GM19035 (cell line): ENCODE data around the gene KCNK10.

Experiments
- ATAC-seq: cut with Tn5 transposase; IDR thresholded peaks from one replicate; pipeline ENCODE4 v1.9.1; 2021; ENCODE audit not compliant: unreplicated experiment

Gene KCNK10, protein sequence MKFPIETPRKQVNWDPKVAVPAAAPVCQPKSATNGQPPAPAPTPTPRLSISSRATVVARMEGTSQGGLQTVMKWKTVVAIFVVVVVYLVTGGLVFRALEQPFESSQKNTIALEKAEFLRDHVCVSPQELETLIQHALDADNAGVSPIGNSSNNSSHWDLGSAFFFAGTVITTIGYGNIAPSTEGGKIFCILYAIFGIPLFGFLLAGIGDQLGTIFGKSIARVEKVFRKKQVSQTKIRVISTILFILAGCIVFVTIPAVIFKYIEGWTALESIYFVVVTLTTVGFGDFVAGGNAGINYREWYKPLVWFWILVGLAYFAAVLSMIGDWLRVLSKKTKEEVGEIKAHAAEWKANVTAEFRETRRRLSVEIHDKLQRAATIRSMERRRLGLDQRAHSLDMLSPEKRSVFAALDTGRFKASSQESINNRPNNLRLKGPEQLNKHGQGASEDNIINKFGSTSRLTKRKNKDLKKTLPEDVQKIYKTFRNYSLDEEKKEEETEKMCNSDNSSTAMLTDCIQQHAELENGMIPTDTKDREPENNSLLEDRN

DNA sequence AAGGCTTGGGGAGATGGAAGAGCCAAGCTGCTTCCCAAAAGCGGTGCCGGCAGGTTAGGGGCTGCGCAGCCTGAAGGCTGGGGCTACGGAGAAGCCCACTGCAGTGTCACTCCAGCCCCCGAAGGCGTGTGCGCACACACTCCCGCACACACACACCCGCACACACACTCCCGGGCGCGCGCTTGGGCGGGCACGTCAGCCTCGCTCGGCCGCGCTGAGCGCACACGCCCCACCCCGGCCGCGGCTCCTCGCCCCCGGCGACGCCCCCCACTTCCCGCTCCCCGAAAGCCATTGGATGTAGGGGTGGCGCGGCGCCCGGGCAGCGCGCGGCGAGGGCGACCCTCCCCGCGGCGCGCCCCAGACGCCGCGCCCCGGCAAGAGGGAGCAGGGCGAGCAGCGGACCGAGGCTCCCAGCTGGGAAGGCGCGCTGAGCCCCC, at the start of gene KCNK10:
KCNK10 (minus strand) TSS at position 184 of the 437 bp plus-strand sequence. CDS start 471 bp downstream, outside the sequence.
- ATAC-seq = peak; percentile 39

DNA sequence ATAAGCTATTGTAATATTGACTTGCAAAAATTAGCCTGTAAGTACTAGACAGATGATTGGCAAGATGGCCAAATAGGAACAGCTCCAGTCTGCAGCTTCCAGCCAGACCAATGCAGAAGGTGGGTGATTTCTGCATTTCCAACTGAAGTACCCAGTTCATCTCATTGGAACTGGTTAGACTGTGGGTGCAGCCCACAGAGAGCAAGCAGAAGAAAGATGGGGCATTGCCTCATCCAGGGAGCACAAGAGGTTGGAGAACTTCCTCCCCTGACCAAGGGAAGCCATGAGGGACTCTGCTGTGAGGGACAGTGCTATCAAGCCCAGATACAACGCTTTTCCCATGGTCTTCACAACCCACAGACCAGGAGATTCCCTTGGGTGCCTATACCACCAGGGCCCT, 46.4 kb upstream of the KCNK10 start:
- ATAC-seq = no peak

DNA sequence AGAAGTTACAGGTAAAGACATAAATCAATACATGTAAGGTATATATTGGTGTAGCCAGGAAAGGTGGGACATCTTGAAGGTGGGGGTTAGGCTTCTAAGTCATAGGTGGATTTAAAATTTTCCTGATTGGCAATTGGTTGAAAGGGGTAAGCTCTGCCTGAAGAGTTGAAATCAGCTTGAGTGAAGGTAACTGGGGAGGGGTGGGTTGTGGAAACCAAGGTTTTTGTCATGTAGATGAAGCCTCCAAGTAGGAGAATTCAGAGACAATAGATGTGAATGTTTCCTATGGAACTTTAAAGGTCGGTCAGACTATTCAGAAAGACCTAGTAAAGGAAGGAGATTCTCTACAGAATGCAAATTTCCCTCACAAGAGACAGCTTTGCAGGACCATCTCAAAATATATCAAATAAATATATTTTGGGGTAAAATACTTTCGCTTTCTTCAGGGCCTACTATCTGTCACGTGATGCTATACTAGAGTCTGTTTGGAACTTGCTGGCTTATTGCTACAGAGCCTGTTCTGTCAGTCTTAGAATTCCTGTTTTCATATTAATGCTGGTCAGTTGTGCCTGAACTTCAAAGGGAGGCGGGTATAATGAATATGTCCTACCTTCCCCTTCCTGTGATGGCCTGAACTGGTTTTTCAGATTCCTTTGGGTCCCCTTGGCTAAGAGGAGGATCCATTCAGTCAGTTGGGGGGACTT, 41.8 kb upstream of the KCNK10 start:
- no peak for ATAC-seq

DNA sequence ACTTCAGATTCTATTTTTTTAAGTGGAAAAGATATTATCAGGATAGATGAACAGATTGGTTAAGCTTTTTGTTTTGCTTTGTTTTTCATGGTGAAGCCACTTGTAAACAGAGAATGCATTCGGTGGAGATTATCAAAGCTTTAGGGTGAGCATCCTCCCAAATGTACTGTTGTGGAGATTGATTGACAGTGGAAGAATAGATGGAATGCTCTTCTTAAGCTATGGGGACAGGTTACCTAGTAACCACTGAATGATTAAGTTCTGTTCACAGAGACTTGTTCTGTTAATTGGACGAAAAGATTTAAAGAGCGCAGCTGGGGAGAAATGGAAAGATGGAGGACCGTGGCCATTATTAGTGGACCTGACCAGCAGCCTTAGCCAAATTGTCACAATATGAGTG, 40.6 kb upstream of the KCNK10 start:
- ATAC-seq = no peak

DNA sequence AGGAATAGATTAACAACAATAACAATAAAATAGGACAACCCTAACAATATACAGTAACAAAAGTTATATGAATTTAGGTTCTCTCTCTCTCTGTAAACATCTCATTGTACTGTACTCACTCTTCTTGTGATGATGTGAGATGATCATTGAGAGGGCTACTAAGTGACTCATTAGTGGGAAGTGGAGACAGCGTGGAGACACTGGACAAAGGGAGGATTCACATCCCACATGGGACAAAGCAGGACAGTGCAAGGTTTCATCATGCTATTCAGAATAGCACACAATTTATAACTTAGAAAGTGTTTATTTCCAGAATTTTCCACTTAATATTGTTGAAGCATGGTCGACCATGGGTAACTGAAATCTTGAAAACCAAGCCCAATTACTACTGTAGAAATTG, 36.4 kb upstream of the KCNK10 start:
- no peak for ATAC-seq

DNA sequence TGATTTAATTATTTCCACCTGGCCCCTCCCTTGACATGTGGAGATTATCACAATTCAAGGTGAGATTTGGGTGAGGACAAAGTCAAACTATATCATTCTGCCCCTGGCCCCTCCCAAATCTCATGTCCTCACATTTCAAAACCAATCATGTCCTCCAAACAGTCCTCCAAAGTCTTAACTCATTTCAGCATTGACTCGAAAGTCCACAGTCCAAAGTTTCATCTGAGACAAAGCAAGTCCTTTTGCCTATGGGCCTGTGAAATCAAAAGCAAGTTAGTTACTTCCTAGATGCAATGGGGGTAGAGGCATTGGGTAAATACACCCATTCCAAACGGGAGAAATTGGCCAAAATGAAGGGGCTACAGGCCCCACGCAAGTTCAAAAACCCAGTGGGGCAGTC, 31.3 kb upstream of the KCNK10 start:
- ATAC-seq = no peak

DNA sequence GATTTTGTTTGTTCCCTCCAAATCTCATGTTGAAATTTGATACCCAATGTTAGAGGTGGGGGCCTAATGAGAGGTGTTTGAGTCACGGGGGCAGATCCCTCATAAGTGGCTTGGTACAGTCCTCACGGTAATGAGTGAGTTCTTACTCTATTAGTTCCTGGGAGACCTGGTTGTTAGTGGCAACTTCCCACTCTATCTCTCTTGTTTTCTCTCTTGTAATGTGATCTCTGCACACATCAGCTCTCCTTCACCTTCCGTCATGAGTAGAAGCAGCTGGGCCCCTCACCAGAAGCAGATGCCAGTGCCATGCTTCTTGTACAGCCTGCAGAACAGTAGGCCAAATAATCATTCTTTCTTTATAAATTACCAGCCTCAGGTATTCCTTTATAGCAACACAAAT, 29.6 kb upstream of the KCNK10 start:
- no peak for ATAC-seq

DNA sequence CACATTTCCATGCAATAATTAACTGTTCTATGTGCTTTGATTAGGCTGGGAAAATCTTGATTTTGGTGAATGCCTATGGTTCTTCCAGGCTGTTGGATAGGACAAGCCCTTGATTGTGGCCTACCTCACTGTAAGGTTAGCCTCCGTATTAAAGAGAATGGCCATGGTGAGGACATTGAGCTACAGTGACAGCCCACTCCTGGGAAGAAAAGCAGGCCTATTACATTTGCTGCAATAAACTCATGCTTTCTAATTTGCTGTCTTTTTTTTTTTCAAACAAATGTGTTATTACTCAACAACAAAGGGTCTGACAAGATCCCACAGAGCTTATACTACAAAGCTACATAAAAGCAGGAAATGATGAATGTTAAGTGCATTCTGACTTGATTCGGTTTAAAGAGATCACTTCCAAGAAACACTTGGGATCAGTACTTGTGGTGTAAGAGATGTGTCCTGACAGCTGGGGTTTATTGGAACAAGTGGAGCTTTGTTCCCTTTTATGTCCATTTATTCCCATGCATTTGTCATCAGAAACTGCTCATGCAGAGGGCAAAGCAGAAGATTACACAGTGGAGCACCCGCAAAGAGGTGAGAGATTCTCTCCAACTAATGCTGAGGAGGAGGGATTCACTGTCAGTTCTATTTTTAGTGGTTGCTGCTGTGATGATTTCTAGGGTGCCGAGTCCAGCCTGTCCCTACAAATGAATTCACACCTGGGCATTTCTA, 29.1 kb upstream of the KCNK10 start:
- no peak for ATAC-seq

DNA sequence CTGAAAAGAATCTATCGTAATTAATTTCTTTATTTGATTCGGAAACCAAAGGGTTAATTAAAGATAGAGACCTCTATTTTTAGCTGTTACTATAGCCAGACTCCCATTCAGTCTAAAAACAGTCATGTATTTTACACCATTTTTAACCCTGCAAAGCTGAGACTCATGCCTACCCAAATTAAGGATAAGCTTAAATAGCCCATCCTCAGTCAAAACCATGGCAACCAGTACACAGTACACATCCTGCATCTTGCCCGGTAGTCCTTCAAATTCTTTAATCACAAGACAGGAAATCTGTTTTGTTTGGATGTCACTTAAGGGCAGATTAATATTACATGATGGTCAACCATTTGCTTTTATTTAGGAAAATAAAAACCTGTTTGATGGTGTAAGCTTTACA, 25.5 kb upstream of the KCNK10 start:
- no peak for ATAC-seq

DNA sequence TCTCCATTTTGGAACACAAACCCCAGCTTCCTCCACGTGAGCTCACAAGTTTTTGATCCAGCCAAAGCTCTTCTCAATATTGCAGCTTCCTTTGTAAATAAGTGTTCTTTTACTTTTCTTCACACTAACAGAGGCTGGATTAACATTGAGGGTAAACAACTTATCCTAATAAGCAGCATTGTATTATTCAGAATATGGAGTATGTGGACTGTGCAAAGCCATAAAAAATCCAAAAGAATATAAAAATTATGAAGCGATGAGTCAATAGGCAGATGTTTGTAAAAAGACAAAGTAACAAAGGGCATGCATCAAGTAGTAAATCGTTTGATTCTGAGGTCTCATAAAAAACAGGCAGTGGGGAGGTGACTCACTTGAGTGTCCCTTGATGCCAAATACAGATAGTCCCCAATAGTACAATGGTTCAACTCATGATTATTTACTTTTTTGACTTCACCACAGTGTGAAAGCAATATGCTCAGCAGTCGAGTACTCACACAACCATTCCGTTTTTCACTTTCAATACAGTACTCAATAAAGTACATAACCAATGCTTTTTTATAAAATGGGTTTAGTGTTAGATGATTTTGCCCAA, 23.1 kb upstream of the KCNK10 start:
- no peak for ATAC-seq

DNA sequence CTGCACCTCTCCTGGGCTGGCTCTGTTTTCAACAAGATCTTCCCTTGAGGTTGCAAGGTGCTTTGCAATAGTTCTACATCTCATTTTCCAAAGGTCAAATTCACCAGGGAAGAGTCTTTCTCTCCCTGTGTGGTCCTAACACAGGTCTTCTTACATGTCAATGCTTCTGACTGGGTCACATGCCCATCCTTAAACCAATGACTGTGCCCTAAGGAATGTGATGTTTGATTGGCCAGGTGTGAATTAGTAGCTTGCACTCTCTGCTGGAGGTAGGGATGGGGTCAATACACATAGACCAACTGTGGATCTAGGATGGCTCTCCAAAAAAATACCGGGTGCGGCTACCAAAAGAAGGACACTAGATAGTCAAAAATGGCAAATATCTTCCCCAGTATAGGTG, 19.9 kb upstream of the KCNK10 start:
- no peak for ATAC-seq

DNA sequence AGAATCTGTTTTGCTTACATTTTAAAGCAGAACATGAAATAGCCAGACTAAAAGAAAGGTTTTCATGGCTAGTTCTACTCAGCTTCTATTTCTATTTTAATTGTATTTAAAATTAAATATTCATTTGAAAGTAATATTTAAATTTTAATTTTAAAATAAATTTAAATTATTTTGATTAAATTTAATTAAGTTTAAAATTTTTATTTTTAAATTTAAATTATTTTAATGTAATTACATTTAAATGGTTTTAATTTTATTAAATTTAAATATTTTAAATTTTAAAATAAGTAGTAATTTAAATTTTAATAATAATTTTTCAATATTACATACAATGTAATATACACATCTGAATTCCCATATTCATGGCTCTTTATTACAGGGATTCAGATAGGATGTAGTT, 17.3 kb upstream of the KCNK10 start:
- ATAC-seq = no peak

DNA sequence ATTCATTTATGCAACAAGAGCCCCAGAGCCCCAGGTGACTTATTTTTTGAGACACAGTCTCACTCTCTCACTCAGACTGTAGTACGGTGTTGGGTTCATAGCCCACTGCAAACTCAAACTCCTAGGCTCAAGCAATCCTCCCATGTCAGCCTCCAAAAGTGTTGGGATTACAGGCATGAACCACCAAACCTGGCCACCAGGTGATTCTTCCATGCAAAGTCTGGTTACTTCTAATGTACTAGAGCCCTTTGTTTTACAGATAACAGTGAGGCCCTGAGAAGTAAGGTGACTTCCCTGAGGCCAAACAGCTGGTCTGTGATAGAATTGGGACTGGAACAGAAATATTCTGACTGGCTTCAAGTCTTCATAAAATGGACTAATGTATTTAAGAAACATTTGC, 10.0 kb upstream of the KCNK10 start:
- no peak for ATAC-seq

DNA sequence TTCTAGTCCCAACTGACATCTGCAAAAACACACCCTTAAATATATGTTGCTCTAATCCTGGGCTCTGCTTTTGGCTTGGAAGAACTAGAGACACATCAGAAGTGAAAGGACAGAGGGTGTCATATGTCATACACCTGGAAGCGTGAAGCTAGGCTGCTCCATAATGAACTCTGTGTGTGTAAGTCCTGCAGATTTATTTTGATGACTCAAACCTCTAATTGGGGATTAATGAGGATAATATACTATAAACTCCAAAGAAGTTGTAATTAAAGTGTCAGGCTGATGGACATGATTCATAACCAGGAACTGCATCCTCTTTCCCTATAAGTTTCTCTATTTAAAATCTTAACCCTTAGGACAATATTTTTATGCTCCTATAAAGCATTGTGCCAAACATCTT, 4.4 kb upstream of the KCNK10 start:
- ATAC-seq = no peak

DNA sequence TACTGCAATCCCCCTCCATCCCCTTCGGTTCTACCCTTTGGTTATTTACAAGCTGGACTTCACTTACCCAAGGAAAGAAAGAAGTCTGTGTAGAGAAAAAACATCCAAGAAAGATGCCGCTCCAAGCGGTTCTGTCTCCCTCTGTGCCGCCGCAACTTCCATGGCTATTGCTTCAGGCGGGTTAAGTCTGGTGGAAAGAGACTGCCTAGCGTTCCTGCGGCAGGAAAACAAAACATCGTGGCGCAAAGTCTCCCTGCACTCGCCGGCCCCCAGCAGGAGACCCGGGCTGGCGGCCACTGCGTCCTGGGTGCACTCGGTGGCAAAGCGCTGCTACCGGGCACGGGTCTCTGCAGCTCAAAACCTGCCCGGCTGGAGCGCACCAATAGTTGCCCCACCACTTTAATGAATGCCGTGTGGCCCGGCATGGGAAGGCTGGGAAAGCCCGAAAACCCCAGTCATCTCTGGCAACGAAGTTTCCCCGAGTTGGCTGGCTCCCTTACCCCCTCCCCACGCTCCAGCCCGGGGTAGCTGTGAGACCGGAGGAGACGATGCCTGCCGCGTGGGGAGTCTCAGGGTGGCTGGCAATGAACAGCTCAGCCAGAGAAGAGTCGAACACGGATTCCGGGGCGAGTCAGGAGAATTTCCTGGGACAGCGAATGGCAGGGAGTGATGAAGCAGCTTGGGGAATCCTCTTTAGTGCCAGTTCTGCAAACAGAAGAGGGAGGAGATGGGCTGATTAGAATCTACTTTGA, 3.5 kb upstream of the KCNK10 start:
- ATAC-seq = no peak

DNA sequence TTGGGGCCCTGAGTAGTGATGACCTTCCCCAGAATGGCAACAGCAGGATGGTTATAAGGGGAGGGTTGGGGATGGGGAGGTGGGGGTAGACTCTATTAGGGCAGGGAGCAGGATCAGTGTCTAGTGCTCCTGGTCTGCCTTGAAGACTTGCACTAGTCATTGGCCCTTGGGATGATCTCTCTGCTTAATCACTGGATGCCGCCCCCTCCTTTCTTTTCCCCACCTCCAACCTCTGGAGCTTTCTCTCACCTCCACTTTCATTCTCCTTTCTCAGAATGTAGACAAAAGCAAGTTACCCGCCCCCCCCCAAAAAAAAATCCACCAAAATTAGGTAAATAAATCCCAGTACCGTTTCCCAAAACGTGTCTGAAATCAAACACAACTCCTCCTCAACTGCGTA, 2.8 kb upstream of the KCNK10 start:
- no peak for ATAC-seq

DNA sequence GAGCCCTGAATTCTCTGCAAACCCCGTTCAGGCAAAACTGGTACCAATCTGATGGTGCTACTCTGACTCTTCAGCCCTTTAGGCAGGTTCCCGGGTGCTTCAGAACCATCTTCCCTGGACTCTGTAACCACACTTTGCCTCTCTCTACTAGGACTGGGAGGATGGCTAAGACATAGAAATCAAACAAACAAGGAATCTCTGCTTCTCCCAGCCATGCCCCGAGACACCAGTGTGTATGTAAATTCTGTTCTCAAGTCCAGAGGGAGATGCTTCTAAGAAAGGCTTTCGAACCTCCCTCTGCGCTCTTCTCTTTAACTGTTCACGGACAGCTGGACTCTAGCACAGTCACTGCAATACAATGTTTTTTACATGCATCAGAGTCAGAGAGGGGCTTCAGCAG, 1.9 kb upstream of the KCNK10 start:
- ATAC-seq = no peak

DNA sequence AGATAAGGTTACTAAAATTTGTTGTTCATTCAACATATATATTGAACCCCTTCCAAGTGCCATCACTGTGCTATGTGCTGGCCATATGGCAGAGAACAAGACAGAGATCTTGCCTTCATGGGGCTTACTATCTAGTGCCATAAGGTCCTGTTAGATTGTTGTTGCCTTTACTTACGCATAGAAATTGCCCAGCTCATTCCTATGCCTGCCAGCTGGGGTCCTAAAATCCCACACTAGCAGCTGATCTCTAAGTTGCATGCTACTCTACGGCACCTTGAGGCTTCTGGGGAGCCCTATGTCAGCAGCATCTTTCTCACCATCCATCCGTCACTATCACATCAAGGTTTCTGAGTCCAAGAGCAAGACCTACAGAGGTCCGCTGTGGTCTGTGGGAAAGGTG, 1.4 kb upstream of the KCNK10 start:
- ATAC-seq = no peak

DNA sequence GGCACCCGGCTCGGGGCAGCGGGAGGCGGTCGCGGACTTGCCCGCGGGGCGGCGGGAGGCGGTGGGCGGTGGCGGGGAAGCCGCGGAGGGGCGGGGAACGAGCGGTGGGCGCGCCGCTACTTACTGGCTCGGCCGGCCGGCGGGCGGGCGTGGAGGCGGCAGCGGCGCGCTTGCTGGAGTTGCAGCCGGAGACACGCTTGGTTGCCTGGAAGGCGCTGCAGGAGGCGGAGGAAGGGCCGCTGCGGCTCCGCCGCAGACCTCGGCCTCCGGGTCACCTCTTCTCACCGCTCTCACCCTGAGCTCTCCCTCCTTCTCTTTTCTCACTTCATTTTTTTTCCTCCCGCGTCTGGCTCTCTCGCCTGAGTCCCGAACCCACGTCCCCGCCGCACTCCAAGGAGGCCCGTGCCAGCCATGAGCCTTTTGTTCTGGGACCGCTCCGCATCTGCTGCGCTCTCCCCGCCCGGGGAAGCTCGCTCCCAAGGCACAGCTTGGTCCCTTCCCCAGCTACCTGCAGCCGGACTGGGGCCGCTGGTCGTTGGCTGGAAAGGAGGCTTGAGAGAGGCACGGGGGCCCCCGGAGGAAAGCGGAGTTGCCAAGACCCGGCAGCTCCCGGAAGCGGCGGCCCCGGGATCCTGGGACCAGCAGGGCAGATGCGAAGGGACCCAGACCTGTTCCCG, 592 bp upstream of the KCNK10 start:
- ATAC-seq = peak; percentile 90

DNA sequence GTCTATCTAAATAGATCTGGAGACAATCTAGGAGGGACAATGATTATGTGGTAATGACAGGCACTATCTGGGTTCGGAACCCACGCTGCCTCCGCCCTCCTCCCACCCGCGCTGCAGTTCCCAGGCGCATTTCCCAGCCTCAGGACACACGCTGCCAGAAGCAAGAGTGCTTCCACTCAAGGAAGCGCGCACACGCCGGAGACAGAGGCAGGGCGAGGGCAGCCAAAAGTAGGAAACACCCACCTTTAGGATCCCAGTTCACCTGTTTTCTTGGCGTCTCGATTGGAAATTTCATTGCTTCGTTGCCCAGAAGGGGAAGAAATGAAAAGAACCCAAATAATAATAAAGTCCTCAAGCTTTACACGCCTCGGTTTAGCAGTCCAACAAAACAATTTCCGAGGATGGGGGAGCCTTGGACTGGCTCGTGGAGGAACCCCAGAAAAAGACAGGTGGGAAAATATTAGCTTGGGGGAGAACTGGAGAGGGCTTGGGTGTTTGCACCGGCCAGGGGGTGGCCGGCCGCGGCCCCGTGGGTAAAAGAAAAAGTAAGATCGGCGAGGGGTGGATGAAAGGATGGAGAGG, 474 bp downstream of the KCNK10 start:
- no peak for ATAC-seq
